Measurements from ENCODE around the gene SNRPA1. TPM values are rescaled to one million over a fixed set of nuclear protein-coding genes. Genes with fewer than 3 reads are reported as not detected.

The SNRPA1 gene
- total RNA-seq, 1 donor: 17.5 TPM

DNA sequence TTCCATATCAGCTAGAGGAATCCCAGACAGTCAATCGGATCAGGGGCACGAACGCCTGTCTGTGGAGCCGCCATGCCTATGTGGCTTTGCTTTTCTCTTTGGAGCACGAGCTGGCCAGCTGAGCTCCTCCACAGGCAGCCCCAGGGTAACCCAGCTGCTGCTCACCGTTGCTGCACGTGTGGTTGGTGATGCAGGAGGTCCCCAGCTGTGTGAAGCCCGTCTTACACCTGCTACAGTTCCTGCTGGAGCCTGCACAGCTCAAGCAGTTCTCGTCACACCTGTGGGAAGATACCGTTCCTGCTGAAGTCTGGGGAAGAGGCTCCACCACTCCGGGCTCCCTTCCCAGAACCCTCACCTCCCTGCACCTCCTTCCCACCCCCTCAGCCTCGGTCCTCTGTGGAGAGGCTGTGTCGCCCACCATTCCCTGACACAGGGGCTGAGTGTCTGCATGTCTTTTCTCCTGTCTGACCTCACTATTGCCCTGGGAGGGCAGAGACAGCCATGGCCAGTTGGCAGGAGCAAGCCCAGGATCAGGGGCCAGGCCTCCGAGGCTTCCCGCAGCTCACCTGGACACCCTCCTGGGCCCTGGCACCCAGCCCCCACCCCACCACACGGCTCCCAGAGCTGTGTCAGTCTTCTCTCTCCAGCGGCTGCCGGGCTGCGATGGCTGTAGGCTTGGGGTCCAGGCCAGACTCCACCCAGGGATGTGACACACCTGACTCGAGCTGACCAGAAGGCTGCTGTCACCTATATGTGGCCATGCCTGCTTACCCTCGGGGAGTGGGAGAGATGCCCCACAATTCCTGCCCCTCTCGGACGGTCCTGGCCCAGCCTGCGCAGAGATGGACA lies 12.2 kb upstream of the SNRPA1 start:
- no peak overlapping the region for H3K4me3 ChIP-seq (ENCODE audit: low read depth, low read length)
- DNase-seq (ENCODE audit: low read depth): no peak
- TF ChIP-seq, protein P1, sequence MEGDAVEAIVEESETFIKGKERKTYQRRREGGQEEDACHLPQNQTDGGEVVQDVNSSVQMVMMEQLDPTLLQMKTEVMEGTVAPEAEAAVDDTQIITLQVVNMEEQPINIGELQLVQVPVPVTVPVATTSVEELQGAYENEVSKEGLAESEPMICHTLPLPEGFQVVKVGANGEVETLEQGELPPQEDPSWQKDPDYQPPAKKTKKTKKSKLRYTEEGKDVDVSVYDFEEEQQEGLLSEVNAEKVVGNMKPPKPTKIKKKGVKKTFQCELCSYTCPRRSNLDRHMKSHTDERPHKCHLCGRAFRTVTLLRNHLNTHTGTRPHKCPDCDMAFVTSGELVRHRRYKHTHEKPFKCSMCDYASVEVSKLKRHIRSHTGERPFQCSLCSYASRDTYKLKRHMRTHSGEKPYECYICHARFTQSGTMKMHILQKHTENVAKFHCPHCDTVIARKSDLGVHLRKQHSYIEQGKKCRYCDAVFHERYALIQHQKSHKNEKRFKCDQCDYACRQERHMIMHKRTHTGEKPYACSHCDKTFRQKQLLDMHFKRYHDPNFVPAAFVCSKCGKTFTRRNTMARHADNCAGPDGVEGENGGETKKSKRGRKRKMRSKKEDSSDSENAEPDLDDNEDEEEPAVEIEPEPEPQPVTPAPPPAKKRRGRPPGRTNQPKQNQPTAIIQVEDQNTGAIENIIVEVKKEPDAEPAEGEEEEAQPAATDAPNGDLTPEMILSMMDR (IDR thresholded peaks at IDR 0.05; ENCODE audit: insufficient read depth, low read length): no peak

DNA sequence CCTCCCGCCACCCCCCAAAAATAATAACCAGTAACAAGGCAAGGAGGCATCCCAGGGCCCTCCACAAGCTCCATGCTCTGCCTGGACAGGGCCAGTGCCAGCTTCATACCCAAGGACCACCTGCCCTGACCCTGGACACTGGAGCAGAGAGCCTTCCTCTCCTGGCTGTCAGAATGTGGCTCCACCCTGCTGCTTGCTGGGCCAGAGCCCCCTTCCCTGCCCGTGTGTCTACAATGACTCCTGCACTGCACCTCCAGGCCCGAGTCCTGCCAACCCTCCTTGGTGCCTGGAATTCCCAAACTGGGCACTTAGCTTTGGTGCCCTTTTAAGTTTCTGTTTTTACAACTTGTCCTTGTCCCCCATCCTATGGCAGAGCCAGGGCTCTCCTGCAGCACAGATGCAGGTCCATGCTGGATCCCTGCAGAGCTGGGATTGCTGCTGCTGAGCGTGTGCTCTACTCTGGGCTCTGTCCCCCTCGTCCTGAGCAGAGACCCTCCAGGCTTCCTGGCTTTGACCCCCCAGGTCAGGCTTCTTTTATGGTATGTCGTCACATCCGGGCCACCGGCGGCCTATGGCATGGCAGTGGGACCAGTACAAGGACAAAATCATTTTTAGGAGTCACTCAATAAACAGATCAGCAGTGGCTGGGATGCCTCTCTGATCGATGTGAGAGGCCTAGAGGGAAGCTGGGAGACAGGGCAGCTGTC lies 11.4 kb upstream of the SNRPA1 start:
- TF ChIP-seq, protein P1 (IDR thresholded peaks at IDR 0.05; ENCODE audit: insufficient read depth, low read length): no peak
- no peak overlapping the region for H3K4me3 ChIP-seq (ENCODE audit: low read depth, low read length)
- DNase-seq (ENCODE audit: low read depth): no peak

DNA sequence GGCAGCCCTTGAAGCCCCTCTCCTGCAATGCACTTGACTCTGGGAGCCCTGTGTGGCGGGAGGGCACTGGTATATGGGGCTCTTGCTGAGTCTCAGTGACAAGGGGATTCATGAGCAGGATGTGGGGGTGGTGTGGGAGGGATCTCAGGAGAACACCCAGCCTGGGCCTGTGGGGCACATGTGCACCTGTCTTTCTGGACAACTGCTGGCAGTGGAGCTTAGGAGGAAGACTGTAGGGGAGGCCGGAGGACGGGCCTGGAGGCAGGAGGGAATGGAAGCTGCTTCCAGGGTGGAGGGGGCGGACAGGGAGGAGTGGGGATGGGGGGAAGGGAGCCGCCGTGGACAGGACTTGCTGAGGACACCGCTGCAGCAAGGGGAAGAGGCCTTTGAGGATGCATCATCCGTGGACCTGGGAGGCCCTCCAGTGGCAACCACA lies 10.8 kb upstream of the SNRPA1 start:
- DNase-seq (ENCODE audit: low read depth): no peak
- H3K4me3 ChIP-seq (ENCODE audit: low read depth, low read length): no peak overlapping the region
- TF ChIP-seq, protein P1 (IDR thresholded peaks at IDR 0.05; ENCODE audit: insufficient read depth, low read length): no peak

DNA sequence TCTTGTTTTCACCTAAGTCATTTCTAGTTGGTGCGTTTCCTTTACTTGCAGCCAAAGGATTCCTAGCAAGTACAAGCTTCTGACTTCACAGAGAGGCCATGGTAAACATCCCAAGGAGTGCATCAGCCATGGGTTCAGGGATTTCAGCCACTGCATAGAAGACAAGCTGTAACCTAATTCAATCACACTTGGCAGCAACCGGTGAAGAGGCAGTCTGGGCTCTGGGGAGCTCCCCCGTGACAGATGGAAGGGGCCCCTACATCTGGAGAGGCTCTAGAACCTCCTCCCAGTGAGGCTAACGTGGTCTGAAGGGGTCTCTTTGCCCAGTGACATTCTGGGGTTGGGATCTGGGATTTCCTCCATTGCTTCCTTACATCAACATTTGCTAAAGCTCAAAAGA lies 8.4 kb upstream of the SNRPA1 start:
- H3K4me3 ChIP-seq (ENCODE audit: low read depth, low read length): no peak overlapping the region
- TF ChIP-seq, protein P1 (IDR thresholded peaks at IDR 0.05; ENCODE audit: insufficient read depth, low read length): no peak
- DNase-seq (ENCODE audit: low read depth): no peak

DNA sequence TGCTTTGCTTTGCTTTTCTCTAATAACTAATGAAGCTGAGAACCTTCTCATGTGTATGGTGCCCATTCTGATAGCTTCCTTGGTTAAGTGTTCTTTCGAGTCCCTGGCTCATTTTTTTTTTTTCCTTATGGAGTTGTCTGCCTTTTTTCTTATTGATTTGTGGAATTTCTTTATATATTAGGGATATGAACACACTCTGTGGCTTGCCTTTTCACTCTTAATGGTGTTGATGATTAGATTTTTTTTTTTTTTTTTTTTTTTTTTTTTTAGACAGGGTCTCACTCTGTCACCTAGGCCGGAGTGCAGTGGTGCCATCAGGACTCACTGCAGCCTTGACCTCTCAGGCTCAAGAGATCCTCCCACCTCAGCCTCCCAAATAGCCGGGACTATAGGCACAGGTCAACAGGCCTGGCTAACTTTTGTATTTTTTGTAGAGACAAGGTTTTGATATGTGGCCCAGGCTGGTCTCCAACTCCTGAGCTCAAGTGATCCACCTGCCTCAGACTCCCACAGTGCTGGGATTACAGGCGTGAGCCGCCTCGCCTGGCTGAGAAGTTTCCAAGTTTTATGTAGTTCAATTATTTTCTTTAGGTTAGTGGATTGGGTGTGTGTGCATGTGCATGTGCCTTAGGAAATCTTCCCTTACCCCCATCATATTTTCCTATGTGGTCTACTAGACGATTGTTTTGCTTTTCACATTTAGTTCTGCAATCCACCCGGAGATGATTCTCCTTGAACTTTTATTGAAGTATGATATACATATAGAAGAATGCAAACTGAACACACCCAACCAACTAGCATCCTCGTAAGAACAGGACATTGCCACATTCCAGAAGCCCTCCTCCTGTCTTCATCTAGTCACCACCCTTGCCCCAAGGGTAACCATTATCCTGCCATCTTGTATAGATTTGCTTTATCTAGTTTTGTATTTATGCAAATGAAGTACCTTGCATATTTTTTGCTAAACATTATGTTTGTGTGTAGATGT lies 1.7 kb upstream of the SNRPA1 start:
- DNase-seq (ENCODE audit: low read depth): no peak
- H3K4me3 ChIP-seq (ENCODE audit: low read depth, low read length): peak overlapping the region; percentile 96
- TF ChIP-seq, protein P1 (IDR thresholded peaks at IDR 0.05; ENCODE audit: insufficient read depth, low read length): no peak

DNA sequence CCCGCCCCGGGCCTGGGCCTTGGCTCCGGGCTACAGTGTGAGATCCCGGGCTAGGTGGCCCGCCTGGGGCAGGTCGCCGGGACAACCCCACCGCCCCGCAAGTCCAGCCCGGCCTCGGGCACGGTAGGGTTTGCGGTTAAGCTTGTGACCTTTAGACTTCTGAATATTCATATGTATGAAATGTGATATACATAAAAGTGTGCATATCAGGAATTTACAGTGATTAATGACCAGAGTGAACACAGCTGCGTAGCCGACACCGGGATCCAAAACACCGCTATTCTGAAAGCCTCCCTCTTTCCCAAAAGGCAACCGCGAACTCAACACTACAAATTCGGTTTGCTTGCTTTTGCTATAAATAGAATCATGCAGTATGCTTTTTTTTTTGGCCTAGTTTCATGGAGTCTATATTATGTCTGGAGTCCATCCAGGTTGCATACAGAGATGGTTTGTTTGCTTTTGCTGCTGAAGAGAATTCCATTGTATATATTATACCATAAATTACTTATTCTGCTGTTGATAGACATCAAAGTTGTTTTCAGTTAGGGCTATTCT lies 636 bp upstream of the SNRPA1 start:
- DNase-seq (ENCODE audit: low read depth): peak; percentile 13
- H3K4me3 ChIP-seq (ENCODE audit: low read depth, low read length): peak overlapping the region; percentile 96
- TF ChIP-seq, protein P1 (IDR thresholded peaks at IDR 0.05; ENCODE audit: insufficient read depth, low read length): no peak

Measured in fibroblast of the aortic adventitia (primary cell).